GM23338 (cell line): ENCODE measurements around the gene DVL1. TPM values are rescaled to one million over a fixed set of nuclear protein-coding genes. Genes with fewer than 3 reads are reported as not detected.
A peak's percentile ranks its signal among the peaks of the same experiment; 100 is the strongest.

Experiments
- ATAC-seq: fragments of 200-7000 bp; cut with Tn5 transposase; 3 replicates; pipeline ENCODE4 v1.9.1; 2020
- DNase-seq: peaks from one replicate; pipeline ENCODE4 v3.0.0-alpha.2; 2015; ENCODE audit warnings: low spot score
- H2AFZ ChIP-seq: fragments of 200-600 bp; sonication (generic); 2 replicates; pipeline ENCODE4 v1.8.0; 2016; ENCODE audit warnings: antibody characterized with exemption, mild to moderate bottlenecking, moderate library complexity
- H3F3A ChIP-seq: fragments of 200-600 bp; sonication (generic); replicated peaks from 2 replicates; pipeline ENCODE4 v1.8.0; 2017; ENCODE audit warnings: antibody characterized with exemption, mixed run types, low read depth
- H3K27ac ChIP-seq: fragments of 200-600 bp; sonication (generic); 2 replicates; pipeline ENCODE4 v1.6.1; 2016; ENCODE audit warnings: low read depth
- H3K27me3 ChIP-seq: fragments of 200-600 bp; sonication (generic); 2 replicates; pipeline ENCODE4 v1.8.0; 2016; ENCODE audit warnings: mild to moderate bottlenecking, mixed run types, moderate library complexity; ENCODE audit not compliant: insufficient read depth
- H3K36me3 ChIP-seq: fragments of 200-600 bp; sonication (generic); 2 replicates; pipeline ENCODE4 v1.8.0; 2016; ENCODE audit warnings: mild to moderate bottlenecking; ENCODE audit not compliant: insufficient read depth
- H3K4me1 ChIP-seq: fragments of 200-600 bp; sonication (generic); 2 replicates; pipeline ENCODE4 v1.8.0; 2016; ENCODE audit warnings: mild to moderate bottlenecking, moderate library complexity; ENCODE audit not compliant: insufficient read depth
- H3K4me2 ChIP-seq: fragments of 200-600 bp; sonication (generic); 2 replicates; pipeline ENCODE4 v1.7.1; 2017; ENCODE audit warnings: mixed run types
- H3K4me3 ChIP-seq: fragments of 200-600 bp; sonication (generic); 2 replicates; pipeline ENCODE4 v1.6.1; 2016; ENCODE audit warnings: mixed run types
- H3K79me2 ChIP-seq: fragments of 200-600 bp; sonication (generic); replicated peaks from 2 replicates; pipeline ENCODE4 v1.8.0; 2017; ENCODE audit warnings: mild to moderate bottlenecking; ENCODE audit not compliant: insufficient read depth
- H3K9me2 ChIP-seq: fragments of 200-600 bp; sonication (generic); 2 replicates; pipeline ENCODE4 v1.8.0; 2017; ENCODE audit not compliant: insufficient read depth
- H4K20me1 ChIP-seq: fragments of 200-600 bp; sonication (generic); replicated peaks from 2 replicates; pipeline ENCODE4 v1.8.0; 2017; ENCODE audit warnings: mild to moderate bottlenecking; ENCODE audit not compliant: insufficient read depth
- H3K27ac Mint-ChIP-seq: 2 replicates; pipeline ENCODE4 v1.8.0; 2020; ENCODE audit warnings: inconsistent platforms, mild to moderate bottlenecking, moderate library complexity, mixed read lengths
- H3K27me3 Mint-ChIP-seq: 3 replicates; pipeline ENCODE4 v1.8.0; 2022; ENCODE audit warnings: low read depth, mild to moderate bottlenecking, moderate library complexity, mixed read lengths, inconsistent platforms; ENCODE audit not compliant: insufficient read depth, poor library complexity
- H3K36me3 Mint-ChIP-seq: 3 replicates; pipeline ENCODE4 v1.8.0; 2021; ENCODE audit warnings: low read depth, mild to moderate bottlenecking, inconsistent platforms, moderate library complexity, mixed read lengths
- H3K4me1 Mint-ChIP-seq: 3 replicates; pipeline ENCODE4 v1.8.0; 2020; ENCODE audit warnings: mild to moderate bottlenecking, inconsistent platforms, mixed read lengths
- H3K4me3 Mint-ChIP-seq: 3 replicates; pipeline ENCODE4 v1.8.0; 2021; ENCODE audit warnings: moderate library complexity, mild to moderate bottlenecking, inconsistent platforms, mixed read lengths
- H3K9me3 Mint-ChIP-seq: 3 replicates; pipeline ENCODE4 v1.8.0; 2020; ENCODE audit warnings: moderate library complexity, mild to moderate bottlenecking, inconsistent platforms, mixed read lengths
- EZH2 ChIP-seq: fragments of 200-600 bp; sonication (generic); IDR thresholded peaks from one replicate; pipeline ENCODE4 v1.8.0; 2017; ENCODE audit warnings: antibody characterized with exemption, mild to moderate bottlenecking, low read depth; ENCODE audit not compliant: unreplicated experiment
- EZH2phosphoT487 ChIP-seq: fragments of 200-600 bp; sonication (generic); IDR thresholded peaks from one replicate; pipeline ENCODE4 v1.8.1; 2018; ENCODE audit warnings: antibody characterized with exemption; ENCODE audit not compliant: unreplicated experiment
- ZNF462 ChIP-seq: fragments of 250-450 bp; sonication (Bioruptor Pico); IDR thresholded peaks from 2 replicates; pipeline ENCODE4 v1.5.0; 2020; ENCODE audit warnings: mild to moderate bottlenecking, moderate library complexity
- polyA plus RNA-seq: library from polyadenylated mRNA; unstranded; fragments of >200 nt; fragmentation: Nextera tagmentation; extraction: Ambion mirVana; gene quantifications from 2 replicates; pipeline ENCODE4 v1.2.1, GENCODE V29; 2016
- total RNA-seq: library from RNA; depleted of rRNA; stranded (reverse); fragments of >200 nt; shearing (Covaris generic); gene quantifications from 2 replicates; pipeline ENCODE4 v1.2.3, GENCODE V29; 2014

The DVL1 gene
- total and polyA plus RNA-seq, 2 experiments from 2014 or later = 13.5 to 69.7 TPM

- no peak for TF ChIP-seq ZNF462 (CRISPR knock-in tag)
- TF ChIP-seq EZH2 = no peak
Measured at GRCh38 chr1:1309251-1310108, 39.7 kb downstream of the DVL1 start (continued).

- no peak overlapping the region for H2AFZ ChIP-seq
- DNase-seq (no peak), ATAC-seq (peak; percentile 0; the same call in 2 of the 3 replicates)
- H3K79me2 ChIP-seq = peaks cover 5% of the 10 kb centered on the region; the same call in 1 of the 2 replicates
- Mint-ChIP-seq H3K4me3 (peak overlapping the region; percentile 78), H3K9me3 (no peaks in the 10 kb centered on the region), H3K36me3 (peaks cover 19% of the 10 kb centered on the region), H3K4me1 (peaks cover 20% of the 10 kb centered on the region; the same call in 2 of the 3 replicates), H3K27ac (no peak overlapping the region; the same call in 1 of the 2 replicates), H3K27me3 (peaks cover 20% of the 10 kb centered on the region)
- H3K4me2 ChIP-seq = peak overlapping the region; percentile 90
- H3K9me2 ChIP-seq = no peaks in the 10 kb centered on the region
- no peak overlapping the region for H3K27ac ChIP-seq
- peaks cover 3% of the 10 kb centered on the region; the same call in 1 of the 2 replicates for H4K20me1 ChIP-seq
- peaks cover 7% of the 10 kb centered on the region; the same call in 1 of the 2 replicates for H3K4me1 ChIP-seq
- no peak for TF ChIP-seq EZH2phosphoT487
- peaks cover 8% of the 10 kb centered on the region; the same call in 1 of the 2 replicates for H3K36me3 ChIP-seq
- H3F3A ChIP-seq = peaks cover 11% of the 10 kb centered on the region; the same call in 1 of the 2 replicates
- H3K4me3 ChIP-seq = peak overlapping the region; percentile 90
- no peaks in the 10 kb centered on the region for H3K27me3 ChIP-seq
Measured at GRCh38 chr1:1308756-1309250, 40.4 kb downstream of the DVL1 start.
